ENCODE data around the gene PRRX1.

Gene PRRX1

DNA sequence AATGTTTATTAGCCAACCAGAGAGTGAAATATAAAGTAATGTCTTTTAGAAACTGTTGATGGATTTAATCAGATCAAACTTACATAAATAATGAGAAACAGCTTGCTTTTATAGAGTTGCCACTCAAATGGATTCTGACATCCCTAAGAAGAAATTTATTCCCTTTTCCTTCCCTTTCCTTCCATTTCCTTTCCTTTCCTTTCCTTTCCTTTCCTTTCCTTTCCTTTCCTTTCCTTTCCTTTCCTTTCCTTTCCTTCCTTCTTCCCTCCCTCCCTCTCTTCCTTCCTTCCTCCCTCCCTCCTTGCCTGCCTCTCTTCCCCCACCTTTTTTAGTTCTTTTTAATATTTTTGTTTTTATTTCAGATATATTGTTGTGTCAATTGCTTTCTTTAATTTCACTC is 27.3 kb downstream of the PRRX1 start:
- no peak for DNase-seq (ENCODE audit: low read depth)

- peak; percentile 75 for DNase-seq (ENCODE audit: low read depth)
These were observed 29.1 kb downstream of the PRRX1 start for GRCh38 chr1:170692866-170693575.

GRCh38 chr1:170694172-170694926 is 30.4 kb downstream of the PRRX1 start:
- DNase-seq (ENCODE audit: low read depth), result no peak

DNA sequence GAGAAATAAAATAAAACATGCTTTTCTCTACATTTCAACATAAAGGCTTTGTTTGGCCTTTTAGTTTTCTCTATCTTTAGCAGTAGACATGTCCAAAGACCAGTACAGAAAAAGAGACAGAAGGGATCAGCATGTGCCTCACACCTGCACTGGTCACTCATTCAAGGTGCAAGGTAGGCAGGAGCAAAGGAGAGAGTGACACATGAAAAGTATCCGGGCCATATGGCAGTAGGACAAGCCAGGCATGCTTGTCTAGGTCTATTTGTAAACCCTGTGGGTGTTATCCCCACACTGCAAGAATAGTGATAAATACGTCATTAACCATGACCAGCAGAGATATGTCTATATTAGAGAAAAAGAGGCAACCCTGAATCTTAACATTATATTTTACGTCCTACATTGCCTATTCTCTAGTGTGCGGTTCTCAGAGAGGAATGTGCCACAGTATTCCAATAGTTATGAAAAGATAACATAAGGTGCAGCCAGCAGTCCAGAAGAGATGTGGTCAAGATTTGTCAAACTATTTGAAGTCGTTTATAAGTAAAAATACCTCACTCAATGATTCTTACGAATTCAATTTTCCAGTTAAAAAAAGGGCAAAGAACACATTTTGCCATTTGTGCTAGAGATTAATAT is 32.1 kb downstream of the PRRX1 start:
- no peak for DNase-seq (ENCODE audit: low read depth)

- no peak for DNase-seq (ENCODE audit: low read depth)
These were observed 32.8 kb downstream of the PRRX1 start for GRCh38 chr1:170696591-170697290.

- no peak for DNase-seq (ENCODE audit: low read depth)
These were observed 33.4 kb downstream of the PRRX1 start for GRCh38 chr1:170697316-170697715.

GRCh38 chr1:170698301-170699275 is 34.7 kb downstream of the PRRX1 start:
- peak; percentile 50 for DNase-seq (ENCODE audit: low read depth)

- no peak for DNase-seq (ENCODE audit: low read depth)
These were observed 35.8 kb downstream of the PRRX1 start for GRCh38 chr1:170699696-170700095.

GRCh38 chr1:170700842-170701615 is 37.1 kb downstream of the PRRX1 start:
- DNase-seq (ENCODE audit: low read depth), result no peak

GRCh38 chr1:170701962-170702361 is 38.0 kb downstream of the PRRX1 start:
- no peak for DNase-seq (ENCODE audit: low read depth)

DNA sequence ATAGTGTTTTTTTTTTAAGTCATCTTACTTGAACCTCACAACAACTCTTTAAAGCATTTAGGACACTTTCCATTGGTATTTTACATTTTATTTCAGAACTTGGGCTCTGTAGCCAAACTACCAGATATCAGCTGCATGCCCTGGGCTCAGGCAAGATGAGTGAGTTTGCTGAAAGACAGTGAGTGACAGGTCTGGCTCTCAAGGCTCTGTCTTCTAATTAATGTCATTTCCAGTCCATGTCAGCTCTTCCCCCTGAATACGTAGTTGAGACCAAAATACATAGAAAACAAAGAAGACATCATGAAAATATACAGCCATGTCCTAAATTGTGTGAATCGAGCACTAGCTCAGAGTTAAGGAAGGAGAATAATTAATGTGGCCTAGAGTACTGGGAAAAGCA is 39.7 kb downstream of the PRRX1 start:
- DNase-seq (ENCODE audit: low read depth), result no peak

GRCh38 chr1:170704256-170704655 is 40.3 kb downstream of the PRRX1 start:
- DNase-seq (ENCODE audit: low read depth), result no peak

DNA sequence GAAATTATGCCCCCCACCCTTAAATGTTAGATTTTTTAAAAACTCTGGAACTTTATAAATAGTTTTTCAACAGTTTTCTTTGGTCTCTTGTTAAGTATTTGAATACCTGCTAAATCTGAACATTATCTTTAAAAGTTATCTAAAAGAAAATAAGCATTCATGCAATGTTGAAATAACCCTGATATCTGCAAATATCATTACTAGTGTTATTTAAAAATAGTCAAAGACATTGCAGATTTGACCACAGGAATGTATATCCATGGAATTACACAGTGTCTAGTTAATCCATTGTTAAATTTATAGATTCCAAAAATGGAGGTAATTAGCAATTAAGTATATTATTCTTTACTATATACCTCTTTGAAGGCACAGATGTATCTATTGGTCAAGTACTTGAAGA is 42.0 kb downstream of the PRRX1 start:
- DNase-seq (ENCODE audit: low read depth), result no peak

GRCh38 chr1:170707117-170707516 is 43.2 kb downstream of the PRRX1 start:
- no peak for DNase-seq (ENCODE audit: low read depth)

- peak; percentile 91 for DNase-seq (ENCODE audit: low read depth)
These were observed 44.2 kb downstream of the PRRX1 start for GRCh38 chr1:170707959-170708655.

DNA sequence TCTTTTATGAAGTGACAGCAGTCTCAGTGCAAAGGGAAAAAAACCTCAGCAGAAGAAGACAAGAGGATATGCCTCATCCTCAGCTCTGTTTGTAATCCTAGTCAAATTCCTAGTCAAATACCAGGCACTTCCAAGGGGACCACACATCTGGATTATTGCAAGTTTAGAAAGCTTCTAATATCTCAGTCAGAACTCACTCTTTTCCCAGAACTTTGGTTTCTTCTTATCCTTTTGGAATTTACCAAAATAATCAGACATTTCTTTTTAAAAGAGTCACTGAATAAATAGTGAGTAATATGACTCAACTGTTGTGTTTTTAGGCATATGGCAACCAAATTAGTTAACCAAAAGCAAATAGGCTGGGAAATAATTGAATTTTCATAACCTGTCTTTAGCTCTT is 47.8 kb downstream of the PRRX1 start:
- DNase-seq (ENCODE audit: low read depth), result peak; percentile 71

GRCh38 chr1:170714163-170714562 is 50.2 kb downstream of the PRRX1 start:
- DNase-seq (ENCODE audit: low read depth), result peak; percentile 49

DNA sequence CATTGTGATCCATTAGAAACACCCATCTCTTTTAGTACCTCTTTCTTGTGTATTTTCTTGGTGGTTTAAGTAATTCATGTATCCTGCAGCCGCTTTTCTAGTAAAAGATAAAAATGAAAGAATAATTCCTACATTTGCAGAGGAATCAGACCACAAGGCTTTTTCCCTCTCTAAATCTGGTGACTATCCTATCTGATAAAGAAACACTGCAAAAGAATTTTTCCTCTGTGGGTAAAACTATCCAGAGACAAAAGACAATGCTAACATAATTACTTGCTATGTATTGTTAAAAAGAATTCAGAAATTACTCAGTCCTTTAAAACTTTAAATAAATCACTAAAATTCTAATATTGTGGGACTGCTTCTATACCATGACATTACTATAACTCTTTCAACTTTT is 51.0 kb downstream of the PRRX1 start:
- DNase-seq (ENCODE audit: low read depth), result no peak

- no peak for DNase-seq (ENCODE audit: low read depth)
These were observed 53.0 kb downstream of the PRRX1 start for GRCh38 chr1:170716835-170717429.
